GM12878 (cell line): ENCODE results near the gene PNPLA3. TPM values are rescaled to one million over a fixed set of nuclear protein-coding genes. Genes with fewer than 3 reads are reported as not detected.

Experiments used
- ATAC-seq: fragments of 200-7000 bp; cut with Tn5 transposase; 3 replicates; pipeline ENCODE4 v1.9.1; 2020; ENCODE audit warnings: mild to moderate bottlenecking, moderate library complexity
- BruUV-seq: library from RNA; stranded (reverse); fragments of 400-500 nt; replicated peaks from 2 replicates; lab custom pipeline; 2021; lab: Mats Ljungman, UMichigan
- CTCF ChIA-PET: fragments of 300-600 bp; sonication (Branson Sonifier 250); formaldehyde crosslinking; extraction: SDS; loops from one replicate; lab custom pipeline; 2021; ENCODE audit warnings: inconsistent platforms; lab: Yijun Ruan, JAX
- POLR2A ChIA-PET: fragments of 350-600 bp; formaldehyde crosslinking; extraction: SDS; loops from one replicate; lab custom pipeline; 2021; ENCODE audit warnings: inconsistent platforms; lab: Charles Lee
- RAD21 ChIA-PET: fragments of 300-600 bp; sonication (Branson Sonifier 250); formaldehyde crosslinking; loops from one replicate; lab custom pipeline; 2023; ENCODE audit warnings: antibody characterized with exemption; ENCODE audit not compliant: unreplicated experiment; lab: Charles Lee
- SMC1A ChIA-PET: fragments of 300-600 bp; sonication (Branson Sonifier 250); formaldehyde crosslinking; loops from one replicate; lab custom pipeline; 2023; ENCODE audit not compliant: unreplicated experiment, uncharacterized antibody; lab: Charles Lee
- DNase-seq: peaks from one replicate; pipeline ENCODE4 v3.0.0-alpha.2; 2011; ENCODE audit warnings: low read depth, low spot score
- FAIRE-seq: peaks from 3 replicates; lab custom pipeline; 2011; peaks lifted over from hg19 to GRCh38; lab: Jason Lieb, UNC
- H2AFZ ChIP-seq: 2 replicates; pipeline ENCODE4 v1.6.0; 2011; ENCODE audit warnings: low read depth, low read length, control low read depth; ENCODE audit not compliant: control insufficient read depth
- H3K27ac ChIP-seq: 2 replicates; pipeline ENCODE4 v1.5.1; 2011; ENCODE audit warnings: control low read depth; ENCODE audit not compliant: control insufficient read depth, insufficient read depth
- H3K27me3 ChIP-seq, 2 experiments: replicated peaks in 1 of 2; 2 replicates each; pipeline versions ENCODE4 v1.6.0 to v1.6.1; 2011; ENCODE audit warnings: low read length in 1 of 2; ENCODE audit not compliant: control insufficient read depth in 2 of 2, insufficient read depth in 2 of 2
- H3K36me3 ChIP-seq, 2 experiments: 2 replicates each; pipeline ENCODE4 v1.5.1; 2011; ENCODE audit warnings: low read length in 1 of 2; ENCODE audit not compliant: control insufficient read depth in 2 of 2, insufficient read depth in 2 of 2
- H3K4me1 ChIP-seq: 2 replicates; pipeline ENCODE4 v1.6.1; 2011; ENCODE audit warnings: mild to moderate bottlenecking, low read length, moderate library complexity, mixed read lengths; ENCODE audit not compliant: control insufficient read depth, insufficient read depth
- H3K4me2 ChIP-seq: 2 replicates; pipeline ENCODE4 v1.6.0; 2011; ENCODE audit warnings: control low read depth; ENCODE audit not compliant: control insufficient read depth, insufficient read depth
- H3K4me3 ChIP-seq: fragments of 200-600 bp; sonication (generic); 2 replicates; pipeline ENCODE4 v1.5.1; 2016
- H3K79me2 ChIP-seq: 2 replicates; pipeline ENCODE4 v1.6.0; 2011; ENCODE audit warnings: low read length; ENCODE audit not compliant: control insufficient read depth, insufficient read depth
- H3K9ac ChIP-seq: 2 replicates; pipeline ENCODE4 v1.8.0; 2011; ENCODE audit warnings: low read length, control low read depth, mixed read lengths; ENCODE audit not compliant: control insufficient read depth, insufficient read depth
- H3K9me3 ChIP-seq: replicated peaks from 3 replicates; pipeline ENCODE4 v1.5.1; 2011; ENCODE audit warnings: mild to moderate bottlenecking, low read length; ENCODE audit not compliant: control insufficient read depth, insufficient read depth
- H4K20me1 ChIP-seq: 2 replicates; pipeline ENCODE4 v1.6.0; 2011; ENCODE audit not compliant: control insufficient read depth, insufficient read depth
- BCL11A ChIP-seq: IDR thresholded peaks from 2 replicates; pipeline ENCODE4 v1.6.1; 2011; ENCODE audit warnings: low read depth, low read length
- BCLAF1 ChIP-seq: fragments of 450-650 bp; IDR thresholded peaks from 2 replicates; pipeline ENCODE4 v1.6.1; 2017; ENCODE audit warnings: antibody characterized with exemption, mild to moderate bottlenecking, moderate library complexity
- E2F4 ChIP-seq: IDR thresholded peaks from 2 replicates; pipeline ENCODE4 v1.6.1; 2012; ENCODE audit warnings: low read depth, low read length, improper control_type of control experiment
- EZH2 ChIP-seq: IDR thresholded peaks from 2 replicates; pipeline ENCODE4 v1.6.1; 2012; ENCODE audit warnings: low read depth, mild to moderate bottlenecking, control low read depth, inconsistent platforms, low read length, borderline replicate concordance; ENCODE audit not compliant: control insufficient read depth
- KAT2A ChIP-seq: conservative IDR thresholded peaks from 2 replicates; pipeline ENCODE4 v1.6.1; 2011; ENCODE audit warnings: low read depth, low read length; ENCODE audit not compliant: control insufficient read depth
- NBN ChIP-seq: fragments of 450-650 bp; IDR thresholded peaks from 2 replicates; pipeline ENCODE4 v1.6.1; 2016
- NR2C1 ChIP-seq: fragments of 450-650 bp; IDR thresholded peaks from 2 replicates; pipeline ENCODE4 v1.6.1; 2017; ENCODE audit warnings: antibody characterized with exemption, mild to moderate bottlenecking, moderate library complexity
- NR2F1 ChIP-seq: fragments of 450-650 bp; conservative IDR thresholded peaks from 2 replicates; pipeline ENCODE4 v1.6.1; 2017; ENCODE audit warnings: mild to moderate bottlenecking
- PAX5 ChIP-seq: IDR thresholded peaks from 2 replicates; pipeline ENCODE4 v1.6.1; 2011; ENCODE audit warnings: low read depth, low read length, borderline replicate concordance
- POU2F2 ChIP-seq: IDR thresholded peaks from 3 replicates; pipeline ENCODE4 v1.6.1; 2011; ENCODE audit warnings: low read depth, mild to moderate bottlenecking, low read length, borderline replicate concordance
- SPI1 ChIP-seq: IDR thresholded peaks from 2 replicates; pipeline ENCODE4 v1.6.1; 2011; ENCODE audit warnings: low read depth, mild to moderate bottlenecking, low read length, moderate library complexity, borderline replicate concordance; ENCODE audit not compliant: insufficient read depth
- USF2 ChIP-seq: IDR thresholded peaks from 2 replicates; pipeline ENCODE4 v1.6.1; 2011; ENCODE audit warnings: low read depth, low read length, improper control_type of control experiment, borderline replicate concordance
- WGBS: methylation state at CpG from one replicate; pipeline ENCODE4 v1.1.6; 2016; ENCODE audit warnings: low lambda C conversion rate; ENCODE audit not compliant: insufficient replicate concordance, insufficient coverage; ENCODE audit errors: missing lambda C conversion rate; 5-methylcytosine and 5-hydroxymethylcytosine counted together
- in situ Hi-C: fragments of 300-500 bp; cut with MboI; formaldehyde crosslinking; loops from 9 replicates; pipeline ENCODE4 v1.14.3; 2018; ENCODE audit warnings: mixed read lengths
- intact Hi-C: fragments of 100-400 bp; cut with micrococcal nuclease; formaldehyde crosslinking; loops from one replicate; pipeline ENCODE4 v1.14.2; 2022; ENCODE audit not compliant: unreplicated experiment
- polyA plus RNA-seq, 11 experiments: library from polyadenylated mRNA; depleted of rRNA in 4 of 11; unstranded in 6 of 11; stranded (reverse) in 5 of 11; fragments of >200 nt; fragmentation: Nextera tagmentation in 4 of 11; fragmentation: Illumina TruSeq in 1 of 11; extraction: Ambion mirVana in 4 of 11; extraction: Trizol in 1 of 11; gene quantifications; 1 replicate in 1 of 11; 2 replicates in 10 of 11; pipeline versions ENCODE4 v1.2.1 to v1.2.3, GENCODE V29; 2011 to 2016; ENCODE audit warnings: inconsistent platforms in 2 of 11, missing spikeins in 2 of 11, low read depth in 1 of 11
- total RNA-seq, 4 experiments: library from RNA; depleted of rRNA in 3 of 4; stranded (reverse); fragments of >200 nt in 3 of 4; fragmentation: Illumina TruSeq in 1 of 4; extraction: Trizol in 1 of 4; gene quantifications; 2 replicates each; pipeline versions ENCODE4 v1.2.1 to v1.2.3, GENCODE V29; 2013 to 2021
- TF ChIP-seq, protein P1 (sequence below): fragments of 150-350 bp; IDR thresholded peaks from 2 replicates; pipeline ENCODE4 v1.6.1; 2014; ENCODE audit warnings: mild to moderate bottlenecking, low read depth, low read length

Gene PNPLA3
- total and polyA plus RNA-seq, 10 of the 15 experiments (the other 5 are each of a cell fraction or from before 2014, with no cell fraction given), result 0.05 to 0.08 TPM; not detected in 8

DNA sequence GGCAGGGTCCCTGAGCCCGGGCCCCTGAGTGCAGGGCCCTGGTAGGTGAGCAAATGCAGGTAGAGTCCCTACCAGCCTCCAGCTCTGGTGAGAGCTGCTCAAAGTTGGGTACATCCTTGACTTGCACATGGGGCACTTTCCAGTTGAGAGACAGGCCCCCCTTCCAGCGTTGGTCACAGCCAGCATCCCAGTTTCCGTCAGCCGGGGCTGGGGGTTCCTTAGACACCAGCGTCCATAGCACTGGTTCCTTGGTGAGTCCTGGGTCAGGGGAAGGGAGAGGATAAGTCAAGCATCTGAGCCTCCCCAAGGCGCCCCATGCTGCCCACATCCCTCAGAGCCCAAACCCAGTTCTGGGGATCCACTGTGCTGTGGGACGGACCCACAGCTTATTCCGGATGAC, 37.4 kb upstream of the PNPLA3 start (continued):
- TF ChIP-seq USF2, result no peak
- TF ChIP-seq, protein P1, sequence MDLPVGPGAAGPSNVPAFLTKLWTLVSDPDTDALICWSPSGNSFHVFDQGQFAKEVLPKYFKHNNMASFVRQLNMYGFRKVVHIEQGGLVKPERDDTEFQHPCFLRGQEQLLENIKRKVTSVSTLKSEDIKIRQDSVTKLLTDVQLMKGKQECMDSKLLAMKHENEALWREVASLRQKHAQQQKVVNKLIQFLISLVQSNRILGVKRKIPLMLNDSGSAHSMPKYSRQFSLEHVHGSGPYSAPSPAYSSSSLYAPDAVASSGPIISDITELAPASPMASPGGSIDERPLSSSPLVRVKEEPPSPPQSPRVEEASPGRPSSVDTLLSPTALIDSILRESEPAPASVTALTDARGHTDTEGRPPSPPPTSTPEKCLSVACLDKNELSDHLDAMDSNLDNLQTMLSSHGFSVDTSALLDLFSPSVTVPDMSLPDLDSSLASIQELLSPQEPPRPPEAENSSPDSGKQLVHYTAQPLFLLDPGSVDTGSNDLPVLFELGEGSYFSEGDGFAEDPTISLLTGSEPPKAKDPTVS, result no peak
- TF ChIP-seq EZH2, result no peak

DNA sequence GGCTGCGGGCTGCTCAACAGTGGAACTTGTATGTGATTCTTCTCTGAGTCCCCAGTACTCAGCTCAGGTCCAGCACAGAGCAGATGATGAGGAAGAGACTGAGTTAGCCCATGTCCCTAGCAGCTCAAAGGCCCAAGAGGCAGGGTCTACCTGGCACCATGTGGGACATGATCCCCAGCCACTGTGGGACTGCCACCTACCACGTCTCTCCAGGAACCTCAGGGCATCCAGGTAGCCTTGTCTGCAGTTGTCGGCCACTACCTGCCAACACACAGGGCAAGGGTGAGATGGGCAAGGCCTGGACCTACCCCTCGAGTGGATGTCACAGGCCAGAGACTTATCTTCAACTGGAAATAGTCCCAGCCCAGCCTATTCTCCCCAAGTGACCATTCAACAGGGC, 36.2 kb upstream of the PNPLA3 start:
- ChIA-PET SMC1A (no interaction called here), CTCF (no interaction called here), RAD21 (no interaction called here), POLR2A (no interaction called here)
- no peak overlapping the region for H2AFZ ChIP-seq
- no peaks in the 10 kb centered on the region for H3K9me3 ChIP-seq
- FAIRE-seq (no peak), ATAC-seq (no peak), DNase-seq (no peak)
- no peak overlapping the region for H3K27ac ChIP-seq
- H3K27me3 ChIP-seq, result peaks cover 8 to 11% of the 10 kb centered on the region in 2 experiments
- no peak overlapping the region for H3K4me3 ChIP-seq
- no peaks in the 10 kb centered on the region; the same call in 1 of the 2 replicates for H4K20me1 ChIP-seq
- H3K36me3 ChIP-seq, result no peaks in the 10 kb centered on the region
- in situ Hi-C loops (no loop called here), intact Hi-C loops (loop anchor here (10.0 kb wide), 1 partner anchor 143 kb away; no protein-coding TSS in a partner anchor)
- H3K4me2 ChIP-seq, result no peak overlapping the region
- WGBS, result 17% methylated on average over 4 of the region's 4 CpGs
- peaks cover 9% of the 10 kb centered on the region for H3K4me1 ChIP-seq
- H3K9ac ChIP-seq, result no peak overlapping the region
- no peaks in the 10 kb centered on the region for H3K79me2 ChIP-seq
- no TSS peak for BruUV-seq
- TF ChIP-seq PAX5, result no peak
- TF ChIP-seq BCLAF1, result no peak
- TF ChIP-seq KAT2A, result no peak
- TF ChIP-seq BCL11A, result no peak
- TF ChIP-seq NBN, result no peak
- TF ChIP-seq E2F4, result no peak
- no peak for TF ChIP-seq SPI1
- TF ChIP-seq NR2F1, result no peak
- TF ChIP-seq NR2C1, result no peak
- TF ChIP-seq POU2F2, result no peak
